Measurements from ENCODE around the gene GMDS. TPM values are rescaled to one million over a fixed set of nuclear protein-coding genes. Genes with fewer than 3 reads are reported as not detected.

Gene GMDS
- total and polyA plus RNA-seq, 9 donors, result 6.6 to 20.6 (median 11.0) TPM

DNA sequence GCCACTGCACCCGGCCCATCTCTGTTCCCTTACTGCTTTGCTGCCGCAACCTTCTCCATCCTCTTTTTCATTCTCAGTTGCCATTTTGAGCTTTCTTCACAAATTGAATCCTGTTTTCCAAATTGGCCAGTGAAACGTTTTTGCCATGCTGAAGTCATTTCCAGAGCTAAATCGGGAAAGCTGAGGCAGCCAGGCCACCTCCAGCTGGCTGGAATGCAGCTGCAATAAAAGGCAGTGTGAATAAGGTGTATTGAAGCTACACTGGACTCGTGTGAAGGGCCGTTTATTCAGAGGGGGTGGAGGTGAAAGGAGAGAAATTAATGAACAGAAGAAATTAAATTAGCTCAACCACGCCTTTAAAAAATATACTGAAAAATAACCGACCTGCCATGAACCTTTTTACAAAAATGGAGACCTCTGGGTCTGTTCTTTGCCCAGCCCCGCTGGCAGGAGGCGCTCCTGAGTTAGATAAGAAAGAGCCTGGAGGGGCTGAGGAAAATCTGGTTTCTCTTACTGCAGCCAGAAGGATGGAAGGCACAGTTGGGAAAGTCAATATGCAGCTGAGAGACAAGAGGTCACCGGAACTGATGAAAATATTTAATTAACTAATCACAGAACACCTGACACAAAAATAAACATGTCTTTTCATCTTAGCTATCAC, 351.8 kb downstream of the GMDS start:
- H3K9me3 ChIP-seq, result no peaks in the 10 kb centered on the region
- no peaks in the 10 kb centered on the region for H3K36me3 ChIP-seq
- no peak overlapping the region for H3K4me3 ChIP-seq
- H3K27ac ChIP-seq, result no peak overlapping the region
- H3K27me3 ChIP-seq, result no peaks in the 10 kb centered on the region
- intact Hi-C loops (cut with DNase I), result no loop called here
- 76 to 80% (median 78%) methylated on average over 11 of the region's 11 CpGs for WGBS, 3 donors
- H3K4me1 ChIP-seq (ENCODE audit: insufficient read depth), result peaks cover under 1% of the 10 kb centered on the region
- TF ChIP-seq EP300 (IDR thresholded peaks at IDR 0.05) (no peak), POLR2A (IDR thresholded peaks at IDR 0.05) (no peak), CTCF (IDR thresholded peaks at IDR 0.05) (no peak)
- no peak for DNase-seq

DNA sequence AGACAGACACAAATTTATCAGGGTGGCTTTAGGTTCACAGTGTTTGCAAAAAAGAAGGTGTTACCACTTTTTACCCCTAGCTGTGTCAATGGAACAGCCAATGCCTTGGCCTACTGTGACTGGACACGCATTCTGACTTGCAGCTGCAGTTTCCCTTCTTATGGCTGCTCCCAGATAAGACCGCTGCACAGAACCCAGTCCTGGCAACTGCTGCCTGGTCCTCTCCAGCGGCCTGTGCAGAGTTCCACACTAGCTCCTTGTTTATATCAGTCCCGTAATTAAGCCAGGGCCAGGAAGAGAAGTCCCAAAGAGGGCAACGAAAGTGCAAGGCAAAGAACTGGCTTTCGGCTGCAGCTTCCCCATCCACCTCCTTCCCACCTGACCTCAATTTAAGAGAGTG, 352.7 kb downstream of the GMDS start:
- no peak overlapping the region for H3K27ac ChIP-seq
- TF ChIP-seq EP300 (IDR thresholded peaks at IDR 0.05) (no peak), POLR2A (IDR thresholded peaks at IDR 0.05) (no peak)
- no peaks in the 10 kb centered on the region for H3K27me3 ChIP-seq
- DNase-seq, result no peak
- no peaks in the 10 kb centered on the region for H3K36me3 ChIP-seq
- H3K4me3 ChIP-seq, result no peak overlapping the region
- WGBS, 3 donors, result 92 to 95% (median 94%) methylated on average over 6 of the region's 6 CpGs
- intact Hi-C loops (cut with DNase I), result no loop called here
- no peaks in the 10 kb centered on the region for H3K9me3 ChIP-seq
- H3K4me1 ChIP-seq (ENCODE audit: insufficient read depth), result no peaks in the 10 kb centered on the region

DNA sequence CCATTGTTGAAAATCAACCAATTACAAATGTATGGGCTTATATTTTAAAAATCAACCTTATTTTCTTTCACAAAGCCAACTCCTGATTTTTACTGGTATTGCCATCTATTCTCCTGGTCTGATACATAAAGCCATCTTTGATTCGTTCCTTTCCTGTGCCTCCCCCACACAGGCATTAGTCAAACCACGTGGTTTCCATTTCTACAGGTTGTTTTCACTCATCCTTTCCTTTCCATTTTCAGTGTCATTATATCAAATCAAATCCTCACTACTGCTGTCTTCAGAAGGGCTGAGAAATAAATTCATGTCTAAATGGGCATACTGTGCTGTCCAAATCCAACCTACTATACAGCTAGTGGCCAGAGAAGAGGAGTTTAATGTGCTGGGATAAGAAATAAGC, 354.4 kb downstream of the GMDS start:
- H3K4me1 ChIP-seq (ENCODE audit: insufficient read depth), result no peaks in the 10 kb centered on the region
- H3K36me3 ChIP-seq, result no peaks in the 10 kb centered on the region
- WGBS, 3 donors, result 86 to 95% (median 87%) methylated on average over 2 of the region's 2 CpGs
- no peak overlapping the region for H3K4me3 ChIP-seq
- TF ChIP-seq CTCF (IDR thresholded peaks at IDR 0.05) (no peak), POLR2A (IDR thresholded peaks at IDR 0.05) (no peak), EP300 (IDR thresholded peaks at IDR 0.05) (no peak)
- DNase-seq, result no peak
- H3K27me3 ChIP-seq, result no peaks in the 10 kb centered on the region
- no peak overlapping the region for H3K27ac ChIP-seq
- intact Hi-C loops (cut with DNase I), result no loop called here
- no peaks in the 10 kb centered on the region for H3K9me3 ChIP-seq

DNA sequence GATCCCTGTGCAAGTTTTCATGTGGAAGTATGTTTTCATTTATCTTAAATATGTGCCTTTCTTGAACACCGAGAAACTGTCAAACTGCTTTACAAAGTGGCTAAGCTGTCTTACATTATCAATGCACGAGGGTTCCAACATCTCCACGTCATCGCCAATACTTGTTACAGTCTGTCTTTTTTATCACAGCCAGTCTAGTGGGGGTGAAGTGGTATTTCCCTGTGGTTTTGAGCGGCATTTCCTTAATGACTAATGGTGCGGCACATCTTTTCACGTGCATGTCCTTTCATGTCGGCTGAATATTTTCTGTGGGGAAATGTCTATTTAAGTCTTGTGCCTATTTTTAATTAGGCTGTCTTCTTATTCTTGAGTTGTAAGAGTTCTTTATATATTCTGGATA, 355.3 kb downstream of the GMDS start:
- 94 to 97% (median 95%) methylated on average over 8 of the region's 8 CpGs for WGBS, 3 donors
- no peaks in the 10 kb centered on the region for H3K27me3 ChIP-seq
- H3K9me3 ChIP-seq, result no peaks in the 10 kb centered on the region
- intact Hi-C loops (cut with DNase I), result no loop called here
- H3K4me1 ChIP-seq (ENCODE audit: insufficient read depth), result peaks cover 5% of the 10 kb centered on the region
- no peak overlapping the region for H3K27ac ChIP-seq
- DNase-seq, result no peak
- H3K4me3 ChIP-seq, result no peak overlapping the region
- TF ChIP-seq CTCF (IDR thresholded peaks at IDR 0.05), result no peak
- TF ChIP-seq EP300 (IDR thresholded peaks at IDR 0.05), result no peak
- no peak for TF ChIP-seq POLR2A (IDR thresholded peaks at IDR 0.05)
- H3K36me3 ChIP-seq, result no peaks in the 10 kb centered on the region

DNA sequence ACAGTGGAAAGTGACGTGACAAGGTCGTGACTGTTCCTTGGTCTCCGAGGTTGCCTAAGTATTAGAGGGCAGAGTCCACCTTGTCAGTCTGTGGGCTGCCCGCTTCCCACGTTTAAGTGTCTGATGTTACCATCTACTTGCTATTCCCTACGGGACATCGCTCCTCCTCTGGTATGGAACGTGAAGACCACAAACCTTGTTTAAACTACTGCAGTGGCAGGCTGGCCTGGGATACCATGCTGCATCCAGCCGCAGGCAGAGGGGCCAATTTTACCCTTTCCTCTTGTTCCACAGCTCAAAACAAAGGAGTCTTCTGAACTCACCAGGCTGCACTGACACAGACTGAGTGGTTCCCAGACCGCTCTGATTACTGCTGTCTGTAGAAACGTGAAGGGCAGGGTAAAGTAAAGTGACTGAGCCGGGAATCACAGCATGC, 359.8 kb downstream of the GMDS start:
- WGBS, 3 donors, result 70 to 77% (median 74%) methylated on average over 12 of the region's 12 CpGs
- Histone ChIP-seq H3K9me3 (no peaks in the 10 kb centered on the region), H3K36me3 (no peaks in the 10 kb centered on the region), H3K27me3 (no peaks in the 10 kb centered on the region), H3K4me3 (no peak overlapping the region), H3K4me1 (ENCODE audit: insufficient read depth) (peaks cover 7% of the 10 kb centered on the region), H3K27ac (no peak overlapping the region)
- DNase-seq, result no peak
- intact Hi-C loops (cut with DNase I), result no loop called here
- TF ChIP-seq POLR2A (IDR thresholded peaks at IDR 0.05) (no peak), CTCF (IDR thresholded peaks at IDR 0.05) (no peak), EP300 (IDR thresholded peaks at IDR 0.05) (no peak)

All from ovary (tissue), 9 donors.